HL-60/S4 treated with phorbol 12-myristate 13-acetate at 8.2 ng/mL for 4 days and 3 days (cell line): ENCODE results near the gene TAPT1.

Experiments used
- in situ Hi-C: fragments of 300-500 bp; cut with MboI; formaldehyde crosslinking; loops from 2 replicates; pipeline ENCODE4 v1.15.0; 2022; ENCODE audit warnings: low sequenced_read_pairs

TAPT1 gene

GRCh38 chr4:16140231-16140878 lies 85.9 kb downstream of the TAPT1 start:
- in situ Hi-C loops = no loop called here

GRCh38 chr4:16139066-16139945 lies 87.0 kb downstream of the TAPT1 start:
- in situ Hi-C loops = no loop called here

- in situ Hi-C loops = no loop called here
These were observed 89.4 kb downstream of the TAPT1 start for GRCh38 chr4:16136827-16137226.

GRCh38 chr4:16136311-16136710 lies 90.0 kb downstream of the TAPT1 start:
- in situ Hi-C loops = no loop called here

- in situ Hi-C loops = no loop called here
These were observed 92.9 kb downstream of the TAPT1 start for GRCh38 chr4:16133406-16133805.

GRCh38 chr4:16131293-16131692 lies 95.0 kb downstream of the TAPT1 start:
- in situ Hi-C loops = no loop called here

- in situ Hi-C loops = no loop called here
These were observed 96.9 kb downstream of the TAPT1 start for GRCh38 chr4:16129336-16129735.

- in situ Hi-C loops = no loop called here
These were observed 99.6 kb downstream of the TAPT1 start for GRCh38 chr4:16126714-16127113.

- in situ Hi-C loops = no loop called here
These were observed 100.5 kb downstream of the TAPT1 start for GRCh38 chr4:16125571-16126445.

GRCh38 chr4:16124232-16124631 lies 102.0 kb downstream of the TAPT1 start:
- in situ Hi-C loops = no loop called here

- in situ Hi-C loops = no loop called here
These were observed 102.8 kb downstream of the TAPT1 start for GRCh38 chr4:16123356-16124084.

- in situ Hi-C loops = no loop called here
These were observed 103.5 kb downstream of the TAPT1 start for GRCh38 chr4:16122784-16123183.

- in situ Hi-C loops = no loop called here
These were observed 104.0 kb downstream of the TAPT1 start for GRCh38 chr4:16122308-16122711.

- in situ Hi-C loops = no loop called here
These were observed 105.6 kb downstream of the TAPT1 start for GRCh38 chr4:16120720-16121119.

GRCh38 chr4:16119981-16120380 lies 106.3 kb downstream of the TAPT1 start:
- in situ Hi-C loops = no loop called here

- in situ Hi-C loops = no loop called here
These were observed 108.2 kb downstream of the TAPT1 start for GRCh38 chr4:16118090-16118489.

GRCh38 chr4:16117164-16117563 lies 109.1 kb downstream of the TAPT1 start:
- in situ Hi-C loops = no loop called here

GRCh38 chr4:16116493-16116990 lies 109.7 kb downstream of the TAPT1 start:
- in situ Hi-C loops = no loop called here

- in situ Hi-C loops = no loop called here
These were observed 110.3 kb downstream of the TAPT1 start for GRCh38 chr4:16116019-16116418.

- in situ Hi-C loops = no loop called here
These were observed 111.7 kb downstream of the TAPT1 start for GRCh38 chr4:16114546-16114945.
